ENCODE measurements around the gene PAX5. TPM values are rescaled to one million over a fixed set of nuclear protein-coding genes. Genes with fewer than 3 reads are reported as not detected.

PAX5 gene
- total RNA-seq, 1 experiment from 2014 or later, result 6.6 TPM

- no peaks in the 10 kb centered on the region for H3K9me3 Mint-ChIP-seq
- H3K36me3 Mint-ChIP-seq, result no peaks in the 10 kb centered on the region
- ChIA-PET POLR2A (no interaction called here), CTCF (interaction anchor here (0.6 to 5.8 kb wide), 10 partner anchors 8 to 92 kb away, joined by 3 to 70 read pairs (median 4); no protein-coding TSS in a partner anchor)
- peaks cover 4% of the 10 kb centered on the region; the same call in 1 of the 2 replicates for H3K27me3 Mint-ChIP-seq (ENCODE audit: low read depth)
- TF ChIP-seq MAX (CRISPR knock-in tag; IDR thresholded peaks at IDR 0.05) (no peak), JAZF1 (CRISPR knock-in tag; IDR thresholded peaks at IDR 0.05) (no peak), ATF1 (CRISPR knock-in tag; IDR thresholded peaks at IDR 0.05) (no peak), USF2 (CRISPR knock-in tag; IDR thresholded peaks at IDR 0.05) (no peak), E2F1 (CRISPR knock-in tag; IDR thresholded peaks at IDR 0.05) (no peak), NFYB (CRISPR knock-in tag; conservative IDR thresholded peaks at IDR 0.05; ENCODE audit: low read depth) (no peak), NFE2L1 (CRISPR knock-in tag; IDR thresholded peaks at IDR 0.05) (no peak)
- no peak overlapping the region for H3K27ac Mint-ChIP-seq
- H3K4me3 Mint-ChIP-seq, result no peak overlapping the region
- H3K4me1 Mint-ChIP-seq, result peaks cover 6% of the 10 kb centered on the region
- ATAC-seq (no peak), DNase-seq (ENCODE audit: low spot score) (no peak)
These were observed 130.3 kb downstream of the PAX5 start for GRCh38 chr9:36903541-36904435.

GRCh38 chr9:36902861-36903524, 131.1 kb downstream of the PAX5 start:
- Mint-ChIP-seq H3K4me1 (peaks cover 6% of the 10 kb centered on the region), H3K36me3 (no peaks in the 10 kb centered on the region), H3K27me3 (ENCODE audit: low read depth) (peaks cover 4% of the 10 kb centered on the region; the same call in 1 of the 2 replicates), H3K27ac (no peak overlapping the region), H3K4me3 (no peak overlapping the region), H3K9me3 (no peaks in the 10 kb centered on the region)
- TF ChIP-seq KAT7 (CRISPR knock-in tag; IDR thresholded peaks at IDR 0.05; ENCODE audit: borderline replicate concordance), result no peak
- no peak for TF ChIP-seq CREB1 (CRISPR knock-in tag; IDR thresholded peaks at IDR 0.05)
- no peak for TF ChIP-seq SMAD4 (CRISPR knock-in tag; IDR thresholded peaks at IDR 0.05)
- no peak for TF ChIP-seq NFE2L1 (CRISPR knock-in tag; IDR thresholded peaks at IDR 0.05)
- no peak for TF ChIP-seq GTF2I (CRISPR knock-in tag; conservative IDR thresholded peaks at IDR 0.05)
- TF ChIP-seq EMX1 (CRISPR knock-in tag; IDR thresholded peaks at IDR 0.05), result no peak
- no peak for TF ChIP-seq CBFB (CRISPR knock-in tag; IDR thresholded peaks at IDR 0.05; ENCODE audit: low read depth)
- no peak for TF ChIP-seq FOXJ3 (CRISPR knock-in tag; IDR thresholded peaks at IDR 0.05; ENCODE audit: borderline replicate concordance)
- ChIA-PET CTCF (interaction anchor here (0.6 to 5.8 kb wide), 4 partner anchors 11 to 77 kb away, joined by 3 to 70 read pairs (median 10); no protein-coding TSS in a partner anchor), POLR2A (no interaction called here)
- DNase-seq (ENCODE audit: low spot score) (no peak), ATAC-seq (no peak)

- ATAC-seq (no peak), DNase-seq (ENCODE audit: low spot score) (no peak)
- no peak for TF ChIP-seq CREB1 (CRISPR knock-in tag; IDR thresholded peaks at IDR 0.05)
- no peak for TF ChIP-seq ZNF512 (CRISPR knock-in tag; IDR thresholded peaks at IDR 0.05; ENCODE audit: borderline replicate concordance)
- peaks cover 4% of the 10 kb centered on the region; the same call in 1 of the 2 replicates for H3K27me3 Mint-ChIP-seq (ENCODE audit: low read depth)
- CTCF ChIA-PET, result interaction anchor here (1.1 to 1.3 kb wide), 3 partner anchors 29 to 55 kb away, joined by 3 to 4 read pairs (median 3); no protein-coding TSS in a partner anchor
- no peak overlapping the region for H3K27ac Mint-ChIP-seq
- POLR2A ChIA-PET, result no interaction called here
- H3K4me3 Mint-ChIP-seq, result no peak overlapping the region
- H3K4me1 Mint-ChIP-seq, result peaks cover 11% of the 10 kb centered on the region
- no peaks in the 10 kb centered on the region for H3K36me3 Mint-ChIP-seq
- H3K9me3 Mint-ChIP-seq, result no peaks in the 10 kb centered on the region
These were observed 131.9 kb downstream of the PAX5 start for GRCh38 chr9:36902080-36902716.

Measured in WTC11 (cell line).